Naive thymus-derived CD8-positive, alpha-beta T cell (primary cell): ENCODE data around the gene STAP1. TPM values are rescaled to one million over a fixed set of nuclear protein-coding genes. Genes with fewer than 3 reads are reported as not detected.

Experiments
- ATAC-seq, 2 donors: fragments of 150-1000 bp; cut with Tn5 transposase in 1 of 2; sonication (Bioruptor Pico), chemical (Tn5 transposase) in 1 of 2; 1 replicate in 1 of 2; 2 replicates in 1 of 2; pipeline ENCODE4 v1.10.0; 2021; ENCODE audit warnings: mild to moderate bottlenecking in 2 of 2, moderate library complexity in 2 of 2
- POLR2A ChIA-PET: fragments of 350-600 bp; sonication (Branson Sonifier 250); formaldehyde crosslinking; loops from one replicate; lab custom pipeline; 2021; ENCODE audit warnings: antibody characterized with exemption; lab: Charles Lee
- DNase-seq, 10 donors: peaks; one replicate each; pipeline versions ENCODE4 v3.0.0 to v3.0.0-alpha.2; 2020 to 2022
- H3K27ac Mint-ChIP-seq, 10 donors: one replicate each; pipeline ENCODE4 v1.8.0; 2020 to 2022; ENCODE audit warnings: mild to moderate bottlenecking in 10 of 10, mixed read lengths in 10 of 10, moderate library complexity in 4 of 10, inconsistent platforms in 1 of 10
- H3K27me3 Mint-ChIP-seq, 5 donors: one replicate each; pipeline ENCODE4 v1.8.0; 2021 to 2022; ENCODE audit warnings: mixed read lengths in 5 of 5
- H3K36me3 Mint-ChIP-seq, 3 donors: one replicate each; pipeline ENCODE4 v1.8.0; 2020 to 2022; ENCODE audit warnings: mixed read lengths in 3 of 3, mild to moderate bottlenecking in 2 of 3, inconsistent platforms in 1 of 3
- H3K4me1 Mint-ChIP-seq, 4 donors: one replicate each; pipeline ENCODE4 v1.8.0; 2021 to 2022; ENCODE audit warnings: mixed read lengths in 4 of 4
- H3K4me3 Mint-ChIP-seq, 10 donors: one replicate each; pipeline ENCODE4 v1.8.0; 2020 to 2022; ENCODE audit warnings: mild to moderate bottlenecking in 10 of 10, mixed read lengths in 10 of 10, moderate library complexity in 6 of 10, inconsistent platforms in 1 of 10
- H3K9me3 Mint-ChIP-seq, 9 donors: one replicate each; pipeline ENCODE4 v1.8.0; 2020 to 2022; ENCODE audit warnings: mixed read lengths in 9 of 9, mild to moderate bottlenecking in 3 of 9, inconsistent platforms in 1 of 9, moderate library complexity in 1 of 9
- polyA plus RNA-seq, 3 donors: library from polyadenylated mRNA; unstranded; fragments of 300-500 nt; fragmentation: Illumina TruSeq; gene quantifications; one replicate each; pipeline ENCODE4 v1.2.3, GENCODE V29; 2021
- total RNA-seq, 8 experiments: library from RNA in 2 of 8; stranded (reverse) in 2 of 8; gene quantifications; one replicate each; pipeline ENCODE4 v1.2.3 and lab custom pipeline; 2021 to 2026

Gene STAP1
- total and polyA plus RNA-seq, 5 experiments from 2014 or later = 0.59 to 4.0 (median 1.1) TPM

DNA sequence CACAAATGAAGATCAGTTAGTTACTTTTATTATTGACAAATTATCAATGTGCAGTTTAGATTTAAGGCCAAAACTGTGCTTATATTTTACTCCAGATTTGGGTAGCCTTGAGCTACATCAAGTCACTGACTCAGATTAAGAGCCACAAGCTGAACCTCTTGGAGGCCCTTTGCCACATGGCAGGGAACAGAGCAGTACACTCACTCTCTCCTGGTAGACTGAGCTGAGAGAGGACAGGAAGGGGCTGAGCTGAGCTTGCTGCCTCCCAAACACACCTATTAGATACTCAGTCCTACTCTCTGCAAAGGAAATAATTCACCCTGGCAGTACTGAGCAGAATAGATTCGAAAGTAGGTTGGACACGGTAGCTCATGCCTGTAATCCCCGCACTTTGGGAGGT is 7.8 kb downstream of the STAP1 start:
- POLR2A ChIA-PET = no interaction called here
- no peak for DNase-seq
- no peaks in the 10 kb centered on the region for H3K9me3 Mint-ChIP-seq
- peaks cover 0 to 31% (median 0%) of the 10 kb centered on the region in 4 donors for H3K4me1 Mint-ChIP-seq
- H3K27me3 Mint-ChIP-seq = no peaks in the 10 kb centered on the region
- H3K27ac Mint-ChIP-seq = peak overlapping the region in 1 of 10 donors; percentile 27
- H3K4me3 Mint-ChIP-seq = no peak overlapping the region
- H3K36me3 Mint-ChIP-seq = no peaks in the 10 kb centered on the region
- ATAC-seq = no peak

GRCh38 chr4:67568820-67569219 is 10.3 kb downstream of the STAP1 start:
- Mint-ChIP-seq H3K4me3 (no peak overlapping the region), H3K9me3 (no peaks in the 10 kb centered on the region), H3K27me3 (no peaks in the 10 kb centered on the region), H3K27ac (peak overlapping the region in 1 of 10 donors; percentile 46), H3K36me3 (no peaks in the 10 kb centered on the region), H3K4me1 (peaks cover 2 to 43% (median 10%) of the 10 kb centered on the region in 4 donors)
- DNase-seq (no peak), ATAC-seq (no peak)
- POLR2A ChIA-PET = no interaction called here

DNA sequence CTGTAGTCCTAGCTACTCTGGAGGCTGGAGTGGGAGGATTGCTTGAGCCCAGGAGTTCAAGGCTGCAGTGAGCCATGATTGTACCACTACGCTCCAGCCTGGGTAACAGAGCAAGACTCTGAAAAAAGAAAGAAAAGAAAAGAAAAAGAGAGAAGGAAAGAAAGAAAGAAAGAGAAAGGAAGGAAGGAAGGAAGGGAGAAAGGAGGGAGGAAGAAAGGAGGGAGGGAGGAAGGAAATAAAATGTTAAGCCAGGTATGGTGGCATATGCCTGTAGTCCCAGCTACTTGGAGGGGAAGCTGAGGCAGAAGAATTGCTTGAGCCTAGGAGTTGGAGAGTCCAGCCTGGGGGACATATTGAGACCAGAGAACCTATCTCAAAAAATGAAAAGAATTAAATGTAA is 12.0 kb downstream of the STAP1 start:
- H3K4me3 Mint-ChIP-seq = no peak overlapping the region
- H3K27me3 Mint-ChIP-seq = no peaks in the 10 kb centered on the region
- H3K36me3 Mint-ChIP-seq = no peaks in the 10 kb centered on the region
- H3K9me3 Mint-ChIP-seq = no peaks in the 10 kb centered on the region
- ATAC-seq (no peak), DNase-seq (no peak)
- POLR2A ChIA-PET = interaction anchor here (1.0 kb wide), 1 partner anchor 10 kb away, joined by 3 read pairs; no protein-coding TSS in a partner anchor
- peaks cover 4 to 49% (median 17%) of the 10 kb centered on the region in 4 donors for H3K4me1 Mint-ChIP-seq
- H3K27ac Mint-ChIP-seq = peak overlapping the region in 3 of 10 donors; percentile 32 to 67 (median 49)

- Mint-ChIP-seq H3K4me3 (peak overlapping the region in 1 of 10 donors; percentile 15), H3K27me3 (no peaks in the 10 kb centered on the region), H3K9me3 (no peaks in the 10 kb centered on the region), H3K4me1 (peaks cover 8 to 57% (median 28%) of the 10 kb centered on the region in 4 donors), H3K27ac (peak overlapping the region in 4 of 10 donors; percentile 6 to 84 (median 17)), H3K36me3 (no peaks in the 10 kb centered on the region)
- ATAC-seq = no peak
- no peak for DNase-seq
- POLR2A ChIA-PET = no interaction called here
Observed at GRCh38 chr4:67571975-67572374, 13.4 kb downstream of the STAP1 start.

DNA sequence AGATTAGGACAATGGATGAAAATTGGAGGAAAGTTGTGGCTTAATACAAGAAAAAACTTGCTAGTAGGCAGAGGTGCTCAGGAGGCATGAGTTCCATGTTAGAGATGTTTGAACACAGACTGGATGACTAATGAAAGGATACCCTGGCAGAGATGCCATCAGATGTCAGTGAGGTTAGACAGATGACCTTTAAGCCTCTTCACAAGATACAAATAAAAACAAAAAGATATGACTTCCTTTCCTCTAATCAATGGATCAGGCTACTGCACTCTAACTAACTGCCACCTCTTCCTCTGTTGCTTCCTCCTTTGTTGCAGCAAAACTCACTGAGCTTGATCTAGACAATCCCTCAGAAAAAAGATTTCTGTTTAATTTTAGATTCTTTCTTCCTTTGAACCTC is 14.7 kb downstream of the STAP1 start:
- Mint-ChIP-seq H3K36me3 (no peaks in the 10 kb centered on the region), H3K27ac (peak overlapping the region in 5 of 10 donors; percentile 1 to 84 (median 7)), H3K9me3 (no peaks in the 10 kb centered on the region), H3K27me3 (no peaks in the 10 kb centered on the region), H3K4me3 (peak overlapping the region in 2 of 10 donors; percentile 12 to 17), H3K4me1 (peaks cover 8 to 56% (median 34%) of the 10 kb centered on the region in 4 donors)
- DNase-seq = no peak
- peak in 1 of 2 donors; percentile 34 for ATAC-seq
- POLR2A ChIA-PET = interaction anchor here (1.1 to 1.6 kb wide), 3 partner anchors 9 to 27 kb away, joined by 4 to 6 read pairs (median 5); partner anchors contain the start of gene CENPC

DNA sequence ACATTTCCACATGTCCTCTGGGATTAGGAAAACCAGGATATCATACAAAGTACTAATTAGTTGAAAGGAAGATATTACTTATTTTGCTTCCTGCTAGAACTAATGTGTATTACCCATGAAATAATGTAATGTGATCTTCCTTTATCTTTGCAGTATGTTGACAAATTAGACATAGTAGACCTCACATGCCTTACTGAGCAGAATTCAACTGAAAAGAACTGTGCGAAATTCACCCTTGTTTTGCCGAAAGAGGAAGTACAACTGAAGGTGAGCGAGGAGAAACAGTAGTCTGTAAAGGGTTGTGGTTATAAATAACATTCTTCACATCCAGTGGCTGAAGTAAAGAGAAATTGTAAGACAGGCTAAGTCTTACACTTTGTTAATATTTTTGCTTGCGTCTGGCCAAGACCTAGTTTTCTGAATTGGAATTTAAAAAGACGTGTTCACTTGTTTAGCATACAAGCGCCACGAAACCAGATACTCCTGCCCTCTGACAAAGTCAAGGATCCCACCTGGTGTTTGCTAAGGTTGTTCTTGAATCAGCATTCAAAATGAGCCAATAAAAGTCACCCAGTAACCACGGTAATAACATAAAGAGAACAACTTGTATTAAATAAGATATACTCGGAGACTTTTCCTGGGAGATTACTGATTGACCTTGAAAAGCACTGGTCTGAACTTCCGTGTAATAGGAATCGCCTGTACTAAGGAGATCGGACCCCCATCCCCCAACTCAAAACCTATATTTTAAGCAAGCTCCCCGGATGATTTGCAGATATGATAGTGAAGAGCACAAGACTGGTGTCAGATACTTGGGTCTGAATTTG is 16.9 kb downstream of the STAP1 start:
- Mint-ChIP-seq H3K9me3 (no peaks in the 10 kb centered on the region), H3K4me3 (peak overlapping the region; percentile 50 to 80 (median 66)), H3K4me1 (peaks cover 10 to 64% (median 39%) of the 10 kb centered on the region in 4 donors), H3K27ac (peak overlapping the region; percentile 53 to 94 (median 82)), H3K36me3 (no peaks in the 10 kb centered on the region), H3K27me3 (no peaks in the 10 kb centered on the region)
- POLR2A ChIA-PET = no interaction called here
- ATAC-seq (peak; percentile 85 to 91), DNase-seq (peak in 4 of 10 donors; percentile 7 to 52 (median 34))

- peaks cover 10 to 69% (median 45%) of the 10 kb centered on the region in 4 donors for H3K4me1 Mint-ChIP-seq
- POLR2A ChIA-PET = no interaction called here
- ATAC-seq (no peak), DNase-seq (no peak)
- H3K9me3 Mint-ChIP-seq = no peaks in the 10 kb centered on the region
- no peaks in the 10 kb centered on the region for H3K36me3 Mint-ChIP-seq
- no peaks in the 10 kb centered on the region for H3K27me3 Mint-ChIP-seq
- H3K27ac Mint-ChIP-seq = peak overlapping the region; percentile 53 to 94 (median 82)
- peak overlapping the region; percentile 50 to 80 (median 66) for H3K4me3 Mint-ChIP-seq
Observed at GRCh38 chr4:67576059-67576466, 17.5 kb downstream of the STAP1 start.

- Mint-ChIP-seq H3K4me3 (peak overlapping the region in 1 of 10 donors; percentile 70), H3K4me1 (peaks cover 13 to 74% (median 50%) of the 10 kb centered on the region in 4 donors), H3K9me3 (no peaks in the 10 kb centered on the region), H3K27me3 (no peaks in the 10 kb centered on the region), H3K36me3 (no peaks in the 10 kb centered on the region), H3K27ac (peak overlapping the region in 9 of 10 donors; percentile 20 to 84 (median 61))
- DNase-seq (no peak), ATAC-seq (no peak)
- POLR2A ChIA-PET = no interaction called here
Observed at GRCh38 chr4:67576538-67576937, 18.0 kb downstream of the STAP1 start.

DNA sequence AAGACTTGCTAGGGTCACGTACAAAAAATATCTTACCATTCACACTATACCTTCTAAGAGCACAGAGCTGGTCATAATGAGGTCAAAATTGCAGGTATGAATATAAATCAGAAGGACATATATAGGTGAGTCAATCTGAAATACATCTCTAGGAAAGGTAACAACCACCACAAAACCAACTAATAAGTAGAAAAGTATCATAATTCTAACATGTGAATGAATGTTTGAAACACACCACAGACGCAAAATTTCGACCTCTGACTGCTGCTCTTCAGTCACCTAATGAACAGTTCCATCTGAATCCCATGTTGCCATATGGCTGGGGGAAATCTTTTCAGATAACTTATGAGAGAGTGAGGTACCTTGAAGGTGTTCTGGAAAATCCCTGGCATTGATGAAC is 22.1 kb downstream of the STAP1 start:
- Mint-ChIP-seq H3K27ac (peak overlapping the region in 7 of 10 donors; percentile 6 to 73 (median 14)), H3K4me1 (peaks cover 13 to 61% (median 39%) of the 10 kb centered on the region in 4 donors), H3K4me3 (peak overlapping the region in 2 of 10 donors; percentile 64 to 67), H3K36me3 (no peaks in the 10 kb centered on the region), H3K9me3 (no peaks in the 10 kb centered on the region), H3K27me3 (no peaks in the 10 kb centered on the region)
- POLR2A ChIA-PET = interaction anchor here (2.4 kb wide), 1 partner anchor 36 kb away, joined by 10 read pairs; the partner anchor contains the start of gene CENPC
- no peak for DNase-seq
- ATAC-seq = no peak

GRCh38 chr4:67581208-67581857 is 22.8 kb downstream of the STAP1 start:
- H3K36me3 Mint-ChIP-seq = no peaks in the 10 kb centered on the region

DNA sequence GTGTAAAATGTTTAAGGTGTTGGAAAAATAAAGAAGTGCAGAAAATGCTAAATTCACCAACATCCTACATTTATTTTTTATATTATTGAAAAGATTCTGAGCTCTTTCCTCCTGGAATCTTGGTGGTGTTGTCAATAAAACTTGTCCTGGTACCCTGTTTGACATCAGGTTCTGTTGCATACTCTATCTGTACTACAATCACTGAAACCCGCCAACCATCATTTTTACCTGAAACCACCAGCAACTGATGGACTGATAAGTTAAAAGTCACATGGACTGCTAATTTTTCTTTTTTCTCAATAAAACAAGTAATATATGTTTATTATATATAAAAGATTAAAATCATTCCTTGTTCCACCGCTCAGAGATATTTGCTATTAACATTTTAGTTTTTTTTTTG is 23.4 kb downstream of the STAP1 start:
- Mint-ChIP-seq H3K36me3 (no peaks in the 10 kb centered on the region), H3K4me1 (peaks cover 9 to 50% (median 29%) of the 10 kb centered on the region in 4 donors), H3K4me3 (peak overlapping the region in 6 of 10 donors; percentile 56 to 68 (median 64)), H3K27ac (peak overlapping the region in 1 of 10 donors; percentile 73), H3K9me3 (no peaks in the 10 kb centered on the region), H3K27me3 (no peaks in the 10 kb centered on the region)
- DNase-seq (peak in 1 of 10 donors; percentile 6), ATAC-seq (no peak)
- POLR2A ChIA-PET = interaction anchor here (1.6 to 2.4 kb wide), 2 partner anchors 9 to 37 kb away, joined by 4 to 10 read pairs; partner anchors contain the start of gene CENPC

More at GRCh38 chr4:67581208-67581857, 22.8 kb downstream of the STAP1 start:
- Mint-ChIP-seq H3K4me3 (peak overlapping the region; percentile 0 to 71 (median 64)), H3K27ac (peak overlapping the region in 7 of 10 donors; percentile 5 to 80 (median 43)), H3K9me3 (no peaks in the 10 kb centered on the region), H3K27me3 (no peaks in the 10 kb centered on the region), H3K4me1 (peaks cover 9 to 54% (median 33%) of the 10 kb centered on the region in 4 donors)
- DNase-seq = peak in 6 of 10 donors; percentile 8 to 74 (median 41)
- peak; percentile 95 to 97 for ATAC-seq
- POLR2A ChIA-PET = interaction anchor here (0.7 to 2.4 kb wide), 3 partner anchors 8 to 120 kb away, joined by 3 to 10 read pairs (median 4); partner anchors contain the start of genes CENPC and UBA6

DNA sequence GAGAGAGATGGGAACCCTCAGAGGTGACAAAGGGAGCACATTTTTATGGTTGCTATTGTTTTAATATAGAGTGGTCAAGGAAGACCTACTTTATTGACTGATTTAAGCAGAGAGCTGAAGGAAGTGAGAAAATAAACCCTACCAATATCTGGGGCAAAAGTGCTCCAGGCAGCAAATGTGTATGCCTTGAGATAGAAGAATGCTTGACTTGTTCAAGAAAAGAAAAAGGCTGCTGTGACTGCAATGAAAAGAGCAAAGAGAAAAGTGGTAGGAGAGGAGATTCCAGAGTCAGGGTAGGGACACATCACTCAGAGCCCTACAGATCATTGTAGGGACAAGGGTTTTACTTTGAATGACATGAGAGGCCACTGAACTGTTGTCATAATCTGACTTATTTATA is 26.0 kb downstream of the STAP1 start:
- H3K4me3 Mint-ChIP-seq = no peak overlapping the region
- H3K9me3 Mint-ChIP-seq = no peaks in the 10 kb centered on the region
- POLR2A ChIA-PET = no interaction called here

More for the DNA sequence above, 26.0 kb downstream of the STAP1 start:
- peaks cover 8 to 32% (median 19%) of the 10 kb centered on the region in 4 donors for H3K4me1 Mint-ChIP-seq
- no peak for DNase-seq
- no peaks in the 10 kb centered on the region for H3K36me3 Mint-ChIP-seq
- no peaks in the 10 kb centered on the region for H3K27me3 Mint-ChIP-seq
- no peak for ATAC-seq
- H3K27ac Mint-ChIP-seq = peak overlapping the region in 2 of 10 donors; percentile 5 to 24
